BJ (cell line): Measurements from ENCODE around the gene UBIAD1. TPM values are rescaled to one million over a fixed set of nuclear protein-coding genes. Genes with fewer than 3 reads are reported as not detected.
A peak's percentile ranks its signal among the peaks of the same experiment; 100 is the strongest.
"Not testable (repeated sequence)": the region's sequence is repeated elsewhere in the genome, so short reads cannot be mapped to it uniquely, and the experiment has no call there.

Experiments
- CTCF ChIA-PET: fragments of 350-600 bp; formaldehyde crosslinking; extraction: SDS; loops from one replicate; lab custom pipeline; 2021; ENCODE audit warnings: antibody characterized with exemption, inconsistent platforms; lab: Yijun Ruan, JAX
- POLR2A ChIA-PET: fragments of 300-600 bp; sonication (Branson Sonifier 250); formaldehyde crosslinking; extraction: SDS; loops from one replicate; lab custom pipeline; 2021; ENCODE audit warnings: antibody characterized with exemption; lab: Charles Lee
- DNase-seq: peaks from one replicate; pipeline ENCODE4 v3.0.0-alpha.2; 2011; ENCODE audit warnings: low read depth
- H3K27me3 ChIP-seq: 2 replicates; pipeline ENCODE4 v1.6.0; 2011; ENCODE audit warnings: low read length; ENCODE audit not compliant: control insufficient read depth, insufficient read depth
- H3K36me3 ChIP-seq: 2 replicates; pipeline ENCODE4 v1.5.1; 2011; ENCODE audit warnings: low read length; ENCODE audit not compliant: control insufficient read depth, insufficient read depth
- H3K4me3 ChIP-seq: 2 replicates; pipeline ENCODE4 v1.5.1; 2011; ENCODE audit warnings: low read depth, mild to moderate bottlenecking, control low read depth, low read length
- polyA plus RNA-seq: library from polyadenylated mRNA; depleted of rRNA; stranded (reverse); fragments of >200 nt; gene quantifications from 2 replicates; pipeline ENCODE4 v1.2.3, GENCODE V29; 2011
- TF ChIP-seq, protein P1 (sequence below): IDR thresholded peaks from 2 replicates; pipeline ENCODE4 v1.5.1; 2011; ENCODE audit warnings: low read depth, mild to moderate bottlenecking, control low read depth, inconsistent platforms, low read length, moderate library complexity; ENCODE audit not compliant: insufficient read depth

The UBIAD1 gene
- polyA plus RNA-seq, 1 experiment = 16.6 TPM

DNA sequence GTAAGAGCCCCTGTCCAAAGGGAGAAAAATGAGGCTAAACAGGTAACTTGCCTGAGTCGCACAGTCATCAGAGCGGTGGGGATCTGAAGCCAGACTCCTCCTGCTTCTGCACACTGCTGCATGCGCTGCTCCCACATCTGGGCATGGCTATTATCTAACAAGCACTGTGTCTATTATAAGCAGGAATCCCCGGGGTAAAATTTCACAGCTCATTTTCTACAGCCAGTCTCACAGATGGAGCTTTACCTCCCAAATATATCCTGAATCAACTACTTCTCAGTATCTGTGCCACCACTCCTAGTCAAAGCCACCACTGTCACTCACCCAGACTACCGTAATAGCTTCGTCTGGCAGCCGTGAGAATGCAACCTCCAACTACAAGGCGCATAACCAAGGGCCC, 20.5 kb upstream of the UBIAD1 start:
- no peak overlapping the region for H3K4me3 ChIP-seq
- H3K27me3 ChIP-seq = no peaks in the 10 kb centered on the region
- CTCF ChIA-PET = interaction anchor here (3.2 kb wide), 1 partner anchor 12 kb away, joined by 23 read pairs; no protein-coding TSS in a partner anchor
- H3K36me3 ChIP-seq = peaks cover 22% of the 10 kb centered on the region
- no peak for DNase-seq
- TF ChIP-seq, protein P1, sequence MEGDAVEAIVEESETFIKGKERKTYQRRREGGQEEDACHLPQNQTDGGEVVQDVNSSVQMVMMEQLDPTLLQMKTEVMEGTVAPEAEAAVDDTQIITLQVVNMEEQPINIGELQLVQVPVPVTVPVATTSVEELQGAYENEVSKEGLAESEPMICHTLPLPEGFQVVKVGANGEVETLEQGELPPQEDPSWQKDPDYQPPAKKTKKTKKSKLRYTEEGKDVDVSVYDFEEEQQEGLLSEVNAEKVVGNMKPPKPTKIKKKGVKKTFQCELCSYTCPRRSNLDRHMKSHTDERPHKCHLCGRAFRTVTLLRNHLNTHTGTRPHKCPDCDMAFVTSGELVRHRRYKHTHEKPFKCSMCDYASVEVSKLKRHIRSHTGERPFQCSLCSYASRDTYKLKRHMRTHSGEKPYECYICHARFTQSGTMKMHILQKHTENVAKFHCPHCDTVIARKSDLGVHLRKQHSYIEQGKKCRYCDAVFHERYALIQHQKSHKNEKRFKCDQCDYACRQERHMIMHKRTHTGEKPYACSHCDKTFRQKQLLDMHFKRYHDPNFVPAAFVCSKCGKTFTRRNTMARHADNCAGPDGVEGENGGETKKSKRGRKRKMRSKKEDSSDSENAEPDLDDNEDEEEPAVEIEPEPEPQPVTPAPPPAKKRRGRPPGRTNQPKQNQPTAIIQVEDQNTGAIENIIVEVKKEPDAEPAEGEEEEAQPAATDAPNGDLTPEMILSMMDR = no peak
- POLR2A ChIA-PET = no interaction called here

DNA sequence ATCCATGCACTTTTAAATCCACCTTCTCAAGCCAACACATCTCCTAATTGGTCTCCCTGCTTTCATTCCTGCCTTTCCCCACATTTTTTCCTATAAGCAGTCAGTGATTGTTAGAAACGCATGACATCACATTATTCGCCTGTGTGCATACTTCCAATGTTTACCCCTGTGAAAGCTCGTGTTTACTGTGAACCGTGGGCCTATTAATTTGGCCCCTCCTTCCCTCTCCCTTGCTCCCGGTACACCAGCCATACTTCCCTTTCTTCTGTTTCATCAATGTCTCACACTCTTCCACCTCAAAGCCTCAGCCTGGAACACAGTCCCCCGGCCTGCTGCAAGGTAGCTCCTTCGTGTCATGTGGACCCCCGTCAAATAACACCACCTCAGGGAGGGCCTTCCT, 19.8 kb upstream of the UBIAD1 start:
- ChIA-PET POLR2A (no interaction called here), CTCF (interaction anchor here (1.0 to 3.2 kb wide), 2 partner anchors 12 to 393 kb away, joined by 3 to 23 read pairs; no protein-coding TSS in a partner anchor)
- TF ChIP-seq, protein P1 = no peak
- H3K4me3 ChIP-seq = no peak overlapping the region
- H3K36me3 ChIP-seq = peaks cover 24% of the 10 kb centered on the region
- no peak for DNase-seq
- no peaks in the 10 kb centered on the region for H3K27me3 ChIP-seq

DNA sequence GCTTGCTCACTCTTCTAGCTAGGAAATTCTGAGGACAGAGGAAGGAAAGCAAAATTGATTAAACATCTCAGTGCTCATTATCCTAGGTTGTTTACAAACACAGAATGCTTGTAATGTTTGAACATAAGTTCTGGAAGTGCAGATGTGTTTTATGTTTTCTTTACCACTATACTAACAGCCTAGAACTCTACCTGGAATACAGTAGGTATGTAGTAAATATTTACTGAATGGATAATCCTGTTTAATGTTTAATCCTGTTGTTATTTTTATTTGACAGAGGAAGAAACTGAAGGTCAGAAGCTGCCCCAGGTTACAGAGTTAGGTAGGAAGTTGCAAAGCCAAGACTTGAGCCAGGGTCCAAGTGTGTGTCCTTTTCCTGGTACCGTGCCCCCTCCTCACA, 16.7 kb upstream of the UBIAD1 start:
- H3K36me3 ChIP-seq = peaks cover 23% of the 10 kb centered on the region
- H3K27me3 ChIP-seq = no peaks in the 10 kb centered on the region
- ChIA-PET POLR2A (no interaction called here), CTCF (interaction anchor here (0.7 to 1.6 kb wide), 2 partner anchors 10 to 14 kb away, joined by 3 to 4 read pairs; no protein-coding TSS in a partner anchor)
- no peak for DNase-seq
- H3K4me3 ChIP-seq = no peak overlapping the region
- TF ChIP-seq, protein P1 = no peak

DNA sequence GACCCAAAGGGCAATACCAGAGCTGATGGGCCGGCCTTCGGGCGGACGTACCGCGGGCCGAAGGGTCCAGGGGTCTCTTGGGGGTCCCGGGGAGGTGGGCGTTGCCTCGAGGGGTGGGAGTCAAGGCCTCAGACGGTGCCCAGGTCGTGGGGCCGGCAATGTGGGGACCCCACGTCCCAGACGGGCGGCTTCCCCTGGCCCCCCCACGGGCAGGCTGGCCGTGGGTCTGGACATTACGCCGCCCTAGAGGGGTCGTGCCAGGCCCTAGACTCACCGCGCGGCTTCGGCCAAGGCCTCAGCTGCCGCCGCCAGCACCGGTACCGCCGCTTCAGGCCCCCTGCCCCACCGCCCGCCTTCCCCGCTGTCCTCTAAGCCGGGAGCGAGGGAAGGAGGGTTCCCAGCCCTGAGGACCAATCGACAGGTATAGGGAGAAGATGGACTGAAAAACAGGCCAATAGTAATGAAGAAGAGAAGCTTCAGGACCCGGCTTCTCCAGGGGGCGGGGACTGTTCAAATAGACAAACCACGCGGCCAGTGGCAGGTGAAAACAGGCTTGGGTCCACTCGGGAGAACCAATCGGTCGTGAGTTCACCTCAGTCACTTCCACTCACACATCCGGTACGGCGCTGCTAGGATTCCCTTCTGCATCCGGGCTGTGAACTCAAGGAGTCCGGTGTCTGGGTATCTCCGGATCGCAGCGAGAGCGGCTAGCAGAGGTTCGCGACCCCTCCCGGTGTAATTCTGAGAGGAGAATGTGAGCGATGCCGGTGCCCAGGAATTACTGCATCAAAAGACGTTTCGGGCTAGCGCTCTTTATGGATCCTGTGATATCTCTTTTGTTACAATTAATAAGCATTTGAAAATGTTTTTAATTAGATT, 10.6 kb upstream of the UBIAD1 start, which contains the start of gene MTOR:
MTOR (minus strand) TSS at position 381 of the 879 bp plus-strand sequence. CDS start 3,142 bp downstream, outside the sequence.
- Histone ChIP-seq H3K27me3 (no peaks in the 10 kb centered on the region), H3K36me3 (peaks cover 5% of the 10 kb centered on the region), H3K4me3 (peak within 1 kb of the TSS; percentile 99)
- POLR2A ChIA-PET = no interaction called here
- DNase-seq = peak; percentile 99
- TF ChIP-seq, protein P1 = peak; percentile 29
- CTCF ChIA-PET = interaction anchor here (0.6 to 1.3 kb wide), 5 partner anchors 8 to 381 kb away, joined by 3 to 6 read pairs (median 5); no protein-coding TSS in a partner anchor

DNA sequence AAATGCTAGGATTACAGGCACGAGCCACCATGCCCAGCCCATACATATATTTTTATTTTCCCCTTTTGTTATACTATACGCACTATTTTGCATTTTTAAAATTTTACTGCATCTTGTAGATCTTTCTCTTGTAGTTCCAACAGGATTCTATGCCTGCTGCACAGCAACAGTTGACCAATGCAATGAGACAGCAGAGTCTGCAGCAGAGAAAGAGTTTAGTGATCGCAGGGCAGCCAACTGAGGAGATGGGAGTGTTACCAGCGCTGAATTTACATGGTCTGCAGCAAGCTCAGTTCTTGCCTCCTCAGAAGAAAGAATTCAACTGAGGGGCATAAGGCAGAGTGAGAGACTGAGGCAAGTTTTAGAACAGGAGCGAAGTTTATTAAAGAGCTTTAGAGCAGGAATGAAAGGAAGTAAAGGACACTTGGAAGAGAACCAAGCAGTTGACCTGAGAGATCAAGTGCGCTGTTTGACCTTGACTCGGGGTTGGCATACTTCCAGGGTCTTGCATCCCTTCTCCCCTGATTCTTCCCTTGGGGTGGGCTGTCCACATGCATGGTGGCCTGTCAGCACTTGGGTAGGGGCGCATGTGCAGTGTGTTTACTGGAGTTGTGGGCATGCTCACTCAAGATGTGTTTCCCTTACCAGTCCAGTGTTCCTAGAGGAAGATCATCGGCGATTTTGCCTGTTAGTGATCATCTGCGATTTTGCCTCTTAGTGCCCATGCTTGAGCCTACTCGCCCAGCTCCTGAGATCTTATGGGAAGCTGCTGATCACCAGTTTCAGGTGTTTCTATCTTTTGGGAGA, 6.5 kb upstream of the UBIAD1 start:
- DNase-seq = no peak
- ChIA-PET CTCF (interaction anchor here (0.8 kb wide), 1 partner anchor 379 kb away, joined by 3 read pairs; no protein-coding TSS in a partner anchor), POLR2A (no interaction called here)
- no peaks in the 10 kb centered on the region for H3K36me3 ChIP-seq
- H3K4me3 ChIP-seq = no peak overlapping the region
- no peaks in the 10 kb centered on the region for H3K27me3 ChIP-seq
- TF ChIP-seq, protein P1 = no peak

DNA sequence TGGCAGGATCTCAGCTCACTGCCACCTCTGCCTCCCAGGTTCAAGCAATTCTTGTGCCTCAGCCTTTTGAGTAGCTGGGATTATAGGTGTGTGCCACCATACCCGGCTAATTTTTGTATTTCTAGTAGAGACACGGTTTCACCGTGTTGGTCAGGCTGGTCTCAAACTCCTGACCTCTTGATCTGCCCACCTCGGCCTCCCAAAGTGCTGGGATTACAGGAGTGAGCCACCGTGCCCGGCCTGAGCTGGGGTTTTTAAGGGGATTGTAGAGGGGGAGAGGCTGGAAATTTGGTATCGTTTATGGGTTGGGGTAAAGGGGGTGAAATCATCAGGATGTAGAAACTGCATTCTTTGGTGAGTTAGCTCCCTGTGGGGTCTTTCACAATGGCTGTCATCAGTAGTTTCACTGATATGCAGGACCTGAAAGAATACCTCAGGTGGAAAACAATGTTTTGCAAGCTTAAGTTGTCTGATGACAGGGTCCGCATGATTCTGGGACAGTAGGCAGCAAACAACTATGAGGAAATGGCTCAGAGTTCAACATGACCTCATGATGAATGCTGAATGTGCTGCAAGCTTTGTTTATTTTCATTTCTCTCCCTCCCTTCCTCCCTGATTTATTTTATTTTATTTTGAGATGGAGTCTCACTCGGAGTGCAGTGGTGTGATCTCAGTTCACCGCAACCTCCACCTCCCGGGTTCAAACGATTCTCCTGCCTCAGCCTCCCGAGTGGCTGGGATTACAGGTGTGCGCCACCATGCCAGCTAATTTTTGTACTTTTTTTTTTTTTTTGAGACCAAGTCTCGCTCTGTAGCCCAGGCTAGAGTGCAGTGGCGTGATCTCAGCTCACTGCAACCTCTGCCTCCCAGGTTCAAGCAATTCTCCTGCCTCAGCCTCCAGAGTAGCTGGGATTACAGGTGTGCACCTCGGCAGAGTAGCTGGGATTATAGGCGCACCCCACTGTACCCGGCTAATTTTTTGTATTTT, 5.4 kb upstream of the UBIAD1 start:
- DNase-seq, H3K27me3 ChIP-seq, POLR2A ChIA-PET, H3K4me3 ChIP-seq, H3K36me3 ChIP-seq: not testable (repeated sequence)
- CTCF ChIA-PET = interaction anchor here (0.8 kb wide), 1 partner anchor 378 kb away, joined by 3 read pairs; no protein-coding TSS in a partner anchor
